ENCODE measurements around the gene CISH.

The CISH gene

DNA sequence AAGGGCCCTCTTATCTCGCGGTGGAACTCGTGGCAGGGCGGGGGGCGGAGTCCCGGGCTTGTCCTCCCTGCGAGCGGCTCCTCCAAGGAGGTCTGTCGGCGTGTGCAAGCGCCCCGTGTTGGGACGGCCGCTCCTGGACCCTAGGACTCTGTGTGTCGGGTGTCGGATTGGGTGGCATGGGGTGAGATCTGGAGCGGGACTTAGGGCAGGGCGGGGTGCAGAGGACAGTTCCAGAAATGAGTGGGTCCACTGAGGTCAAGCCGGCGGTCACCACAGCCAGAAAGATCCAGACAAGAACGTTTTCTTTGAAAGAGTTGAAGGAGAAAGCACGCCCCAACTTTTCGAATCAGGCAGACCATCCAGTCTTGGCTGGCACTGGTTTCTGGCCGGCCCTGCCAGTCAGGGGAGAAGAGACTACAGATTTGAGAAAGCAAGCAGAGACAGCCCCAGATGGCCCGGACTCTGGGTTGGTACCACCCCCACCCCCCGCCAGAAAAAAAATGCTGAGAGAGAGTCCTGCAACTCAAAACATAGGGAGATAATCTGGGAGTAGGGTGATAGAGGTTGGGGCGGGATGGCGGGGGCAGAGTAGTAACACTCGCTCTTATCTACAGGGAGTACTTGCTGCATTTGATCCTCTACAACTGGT is 784 bp upstream of the CISH start:
- no peak for TF ChIP-seq CTCF (IDR thresholded peaks at IDR 0.05; ENCODE audit: low read depth, low read length)
- TF ChIP-seq, protein P1, sequence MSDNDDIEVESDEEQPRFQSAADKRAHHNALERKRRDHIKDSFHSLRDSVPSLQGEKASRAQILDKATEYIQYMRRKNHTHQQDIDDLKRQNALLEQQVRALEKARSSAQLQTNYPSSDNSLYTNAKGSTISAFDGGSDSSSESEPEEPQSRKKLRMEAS (IDR thresholded peaks at IDR 0.05; ENCODE audit: low read depth, low read length) = peak; percentile 33; the same call in 1 of the 2 replicates
- DNase-seq (ENCODE audit: low read depth) = no peak
- peak overlapping the region; percentile 94 for H3K4me3 ChIP-seq (ENCODE audit: low read depth, low read length)

GRCh38 chr3:50610992-50611463 is 546 bp downstream of the CISH start:
- DNase-seq (ENCODE audit: low read depth) = no peak
- peak overlapping the region; percentile 94 for H3K4me3 ChIP-seq (ENCODE audit: low read depth, low read length)
- TF ChIP-seq POLR2A (IDR thresholded peaks at IDR 0.05; ENCODE audit: extremely low read depth, insufficient read length) (no peak), MYC (IDR thresholded peaks at IDR 0.05; ENCODE audit: low read depth, low read length) (no peak), CTCF (IDR thresholded peaks at IDR 0.05; ENCODE audit: low read depth, low read length) (no peak)
- TF ChIP-seq, protein P1 (IDR thresholded peaks at IDR 0.05; ENCODE audit: low read depth, low read length) = no peak

- DNase-seq (ENCODE audit: low read depth) = peak; percentile 32
- TF ChIP-seq, protein P1 (IDR thresholded peaks at IDR 0.05; ENCODE audit: low read depth, low read length) = no peak
- TF ChIP-seq MYC (IDR thresholded peaks at IDR 0.05; ENCODE audit: low read depth, low read length) (no peak), POLR2A (IDR thresholded peaks at IDR 0.05; ENCODE audit: extremely low read depth, insufficient read length) (no peak), CTCF (IDR thresholded peaks at IDR 0.05; ENCODE audit: low read depth, low read length) (no peak)
- peak overlapping the region; percentile 94 for H3K4me3 ChIP-seq (ENCODE audit: low read depth, low read length)
Observed at GRCh38 chr3:50610181-50610971, 1.2 kb downstream of the CISH start.

GRCh38 chr3:50609763-50610085 is 1.9 kb downstream of the CISH start:
- H3K4me3 ChIP-seq (ENCODE audit: low read depth, low read length) = peak overlapping the region; percentile 94
- TF ChIP-seq CTCF (IDR thresholded peaks at IDR 0.05; ENCODE audit: low read depth, low read length) (no peak), MYC (IDR thresholded peaks at IDR 0.05; ENCODE audit: low read depth, low read length) (no peak), POLR2A (IDR thresholded peaks at IDR 0.05; ENCODE audit: extremely low read depth, insufficient read length) (no peak)
- TF ChIP-seq, protein P1 (IDR thresholded peaks at IDR 0.05; ENCODE audit: low read depth, low read length) = no peak
- no peak for DNase-seq (ENCODE audit: low read depth)

DNA sequence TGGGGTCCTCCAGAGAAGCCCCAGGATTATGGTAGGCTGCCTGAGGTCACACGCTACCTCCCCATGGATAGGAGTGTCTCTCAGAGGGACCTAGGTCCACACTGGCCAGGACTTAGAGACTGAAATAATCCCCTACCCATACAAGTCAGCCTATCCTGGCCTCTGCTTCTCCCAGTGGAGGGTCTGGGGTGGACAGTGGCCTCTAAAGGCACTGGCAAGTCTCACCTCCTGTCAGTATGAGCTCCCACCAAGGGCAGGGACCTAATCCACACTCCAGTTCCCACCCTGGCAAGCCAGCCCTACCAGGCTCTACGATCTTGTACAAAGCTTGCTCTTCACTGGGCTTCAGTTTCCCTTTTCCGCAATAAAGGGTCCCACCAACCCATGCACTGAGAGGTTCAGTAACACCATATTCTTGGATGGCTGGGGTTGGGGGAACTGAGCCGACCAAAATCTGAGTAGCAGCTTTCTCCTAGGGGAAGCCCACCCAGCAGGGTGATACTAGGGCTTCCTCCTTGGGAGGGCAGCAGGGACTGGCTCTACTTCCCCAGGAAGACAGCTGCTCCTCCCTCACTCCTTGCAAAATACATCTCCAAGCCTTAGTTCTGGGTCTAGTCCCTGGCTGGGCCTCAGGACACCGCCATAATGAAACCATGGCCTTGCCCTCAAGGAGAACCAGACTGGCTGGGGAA is 2.4 kb downstream of the CISH start:
- DNase-seq (ENCODE audit: low read depth) = peak; percentile 39
- no peak for TF ChIP-seq MYC (IDR thresholded peaks at IDR 0.05; ENCODE audit: low read depth, low read length)
- H3K4me3 ChIP-seq (ENCODE audit: low read depth, low read length) = peak overlapping the region; percentile 94

DNA sequence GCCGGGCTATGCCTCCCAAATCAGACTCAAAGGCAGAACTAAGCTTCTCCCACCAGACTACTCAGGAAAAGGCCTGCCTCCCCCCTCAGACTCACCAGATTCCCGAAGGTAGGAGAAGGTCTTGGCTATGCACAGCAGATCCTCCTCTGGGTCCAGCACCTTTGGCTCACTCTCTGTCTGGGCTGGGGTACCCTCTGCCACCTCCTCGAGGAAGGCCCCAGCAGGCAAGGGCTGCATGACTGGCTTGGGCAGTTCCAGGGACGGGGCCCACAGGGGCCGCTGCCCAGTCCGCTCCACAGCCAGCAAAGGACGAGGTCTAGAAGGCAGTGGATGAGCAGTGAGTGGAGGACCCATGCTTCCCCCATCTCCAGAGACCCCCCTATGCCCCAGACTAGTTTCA is 3.3 kb downstream of the CISH start:
- no peak for TF ChIP-seq POLR2A (IDR thresholded peaks at IDR 0.05; ENCODE audit: extremely low read depth, insufficient read length)
- TF ChIP-seq, protein P1 (IDR thresholded peaks at IDR 0.05; ENCODE audit: low read depth, low read length) = no peak
- TF ChIP-seq MYC (IDR thresholded peaks at IDR 0.05; ENCODE audit: low read depth, low read length) = no peak
- no peak for TF ChIP-seq CTCF (IDR thresholded peaks at IDR 0.05; ENCODE audit: low read depth, low read length)
- H3K4me3 ChIP-seq (ENCODE audit: low read depth, low read length) = no peak overlapping the region
- DNase-seq (ENCODE audit: low read depth) = no peak

All from NB4 (cell line).